HCT116 (cell line): ENCODE data around the gene TRIM16.
"Not testable (repeated sequence)": the region's sequence is repeated elsewhere in the genome, so short reads cannot be mapped to it uniquely, and the experiment has no call there.

Experiments
- CTCF ChIP-seq, 3 experiments: fragments of 200-600 bp in 1 of 3; sonication (generic) in 1 of 3; IDR thresholded peaks in 2 of 3; conservative IDR thresholded peaks in 1 of 3; 2 replicates each; pipeline ENCODE4 v1.5.1; 2012 to 2017; ENCODE audit warnings: low read depth in 2 of 3, low read length in 2 of 3, antibody characterized with exemption in 1 of 3, borderline replicate concordance in 1 of 3, control low read depth in 1 of 3, mild to moderate bottlenecking in 1 of 3, mixed read lengths in 1 of 3, mixed run types in 1 of 3, moderate library complexity in 1 of 3; ENCODE audit not compliant: insufficient read depth in 1 of 3
- POLR2AphosphoS5 ChIP-seq: IDR thresholded peaks from 2 replicates; pipeline ENCODE4 v1.6.1; 2011; ENCODE audit warnings: mild to moderate bottlenecking, low read depth, low read length, moderate library complexity
- SP1 ChIP-seq: IDR thresholded peaks from 2 replicates; pipeline ENCODE4 v1.6.1; 2012; ENCODE audit warnings: low read depth

- TF ChIP-seq SP1; CTCF (IDR thresholded peaks at IDR 0.05 in 2 of 3, conservative IDR thresholded peaks at IDR 0.05 in 1 of 3; ENCODE audit: borderline replicate concordance in 1 of 3, insufficient read depth in 1 of 3, low read depth in 2 of 3, low read length in 2 of 3); POLR2AphosphoS5: not testable (repeated sequence)
Measured at GRCh38 chr17:15629991-15630390, 54.1 kb downstream of the TRIM16 start.
